GM19193 (cell line): ENCODE measurements around the gene OTX1.

Experiments used
- POLR2A ChIP-seq: IDR thresholded peaks from 4 replicates; pipeline ENCODE4 v1.6.1; 2011; ENCODE audit not compliant: insufficient read depth, insufficient read length; ENCODE audit errors: extremely low read depth

Gene OTX1

GRCh38 chr2:63060472-63060991, 9.9 kb downstream of the OTX1 start:
- TF ChIP-seq POLR2A: no peak

GRCh38 chr2:63064197-63064596, 13.6 kb downstream of the OTX1 start:
- no peak for TF ChIP-seq POLR2A

GRCh38 chr2:63064661-63065060, 14.0 kb downstream of the OTX1 start:
- no peak for TF ChIP-seq POLR2A

GRCh38 chr2:63066265-63066664, 15.6 kb downstream of the OTX1 start:
- no peak for TF ChIP-seq POLR2A

GRCh38 chr2:63066838-63067237, 16.2 kb downstream of the OTX1 start:
- no peak for TF ChIP-seq POLR2A

GRCh38 chr2:63071664-63072063, 21.0 kb downstream of the OTX1 start:
- TF ChIP-seq POLR2A: no peak

GRCh38 chr2:63073994-63074393, 23.4 kb downstream of the OTX1 start:
- TF ChIP-seq POLR2A: no peak

GRCh38 chr2:63078852-63079606, 28.4 kb downstream of the OTX1 start:
- TF ChIP-seq POLR2A: no peak

- TF ChIP-seq POLR2A: no peak
These were observed 30.8 kb downstream of the OTX1 start for GRCh38 chr2:63081404-63081803.

GRCh38 chr2:63086687-63087086, 36.1 kb downstream of the OTX1 start:
- no peak for TF ChIP-seq POLR2A

- TF ChIP-seq POLR2A: no peak
These were observed 41.8 kb downstream of the OTX1 start for GRCh38 chr2:63092401-63092800.

GRCh38 chr2:63092857-63093256, 42.2 kb downstream of the OTX1 start:
- TF ChIP-seq POLR2A: no peak

- no peak for TF ChIP-seq POLR2A
These were observed 42.9 kb downstream of the OTX1 start for GRCh38 chr2:63093502-63093901.

- no peak for TF ChIP-seq POLR2A
These were observed 45.9 kb downstream of the OTX1 start for GRCh38 chr2:63096491-63096890.

- TF ChIP-seq POLR2A: no peak
These were observed 48.4 kb downstream of the OTX1 start for GRCh38 chr2:63099032-63099431.

GRCh38 chr2:63101954-63102353, 51.3 kb downstream of the OTX1 start:
- TF ChIP-seq POLR2A: no peak
